OCI-LY7 (cell line): ENCODE results near the gene PPM1F.

Source experiments
- EZH2phosphoT487 ChIP-seq: fragments of 200-600 bp; sonication (generic); IDR thresholded peaks from 2 replicates; pipeline ENCODE4 v1.6.1; 2018; ENCODE audit warnings: low read depth, borderline replicate concordance, mild to moderate bottlenecking, mixed run types, antibody characterized with exemption, low read length, moderate library complexity, mixed read lengths
- TF ChIP-seq, protein P1 (sequence below): fragments of 200-600 bp; sonication (generic); conservative IDR thresholded peaks from 2 replicates; pipeline ENCODE4 v1.5.1; 2014; ENCODE audit warnings: mild to moderate bottlenecking, antibody characterized with exemption, low read length, moderate library complexity, mixed read lengths

DNA sequence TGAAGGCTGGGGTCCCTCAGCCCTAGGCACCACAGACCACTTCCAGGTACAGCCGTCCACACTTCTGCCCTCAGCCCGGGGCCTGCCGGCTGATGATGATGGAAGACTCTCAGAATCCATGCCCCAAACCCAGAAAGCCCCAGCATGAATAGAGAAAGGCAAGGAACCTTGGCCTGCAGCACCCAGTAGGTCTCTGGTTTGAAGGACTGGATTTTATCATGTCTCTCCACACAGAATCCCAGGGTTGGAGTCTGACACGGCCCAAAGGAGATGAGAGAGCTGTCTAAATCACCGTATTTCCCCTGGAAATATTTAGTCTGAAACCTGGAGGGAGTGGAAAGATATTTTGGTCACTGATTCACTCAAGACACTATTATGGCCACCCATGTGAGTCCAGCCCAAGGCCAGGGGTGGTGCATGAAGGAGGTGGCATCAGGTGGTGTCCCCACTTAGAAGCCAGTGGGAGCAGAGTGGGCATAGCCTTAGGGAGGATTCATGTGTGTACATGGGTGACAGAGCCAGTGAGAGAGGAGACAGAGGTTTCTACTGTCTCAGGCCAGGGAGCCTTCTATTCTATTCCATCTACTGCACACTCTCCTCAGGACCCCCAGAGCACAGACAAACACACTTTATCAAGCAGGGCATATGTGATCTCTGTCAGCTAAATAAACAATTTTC lies 15.9 kb upstream of the PPM1F start:
- TF ChIP-seq, protein P1, sequence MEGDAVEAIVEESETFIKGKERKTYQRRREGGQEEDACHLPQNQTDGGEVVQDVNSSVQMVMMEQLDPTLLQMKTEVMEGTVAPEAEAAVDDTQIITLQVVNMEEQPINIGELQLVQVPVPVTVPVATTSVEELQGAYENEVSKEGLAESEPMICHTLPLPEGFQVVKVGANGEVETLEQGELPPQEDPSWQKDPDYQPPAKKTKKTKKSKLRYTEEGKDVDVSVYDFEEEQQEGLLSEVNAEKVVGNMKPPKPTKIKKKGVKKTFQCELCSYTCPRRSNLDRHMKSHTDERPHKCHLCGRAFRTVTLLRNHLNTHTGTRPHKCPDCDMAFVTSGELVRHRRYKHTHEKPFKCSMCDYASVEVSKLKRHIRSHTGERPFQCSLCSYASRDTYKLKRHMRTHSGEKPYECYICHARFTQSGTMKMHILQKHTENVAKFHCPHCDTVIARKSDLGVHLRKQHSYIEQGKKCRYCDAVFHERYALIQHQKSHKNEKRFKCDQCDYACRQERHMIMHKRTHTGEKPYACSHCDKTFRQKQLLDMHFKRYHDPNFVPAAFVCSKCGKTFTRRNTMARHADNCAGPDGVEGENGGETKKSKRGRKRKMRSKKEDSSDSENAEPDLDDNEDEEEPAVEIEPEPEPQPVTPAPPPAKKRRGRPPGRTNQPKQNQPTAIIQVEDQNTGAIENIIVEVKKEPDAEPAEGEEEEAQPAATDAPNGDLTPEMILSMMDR = no peak
- no peak for TF ChIP-seq EZH2phosphoT487
